ENCODE results near the gene WWC2.

WWC2 gene

DNA sequence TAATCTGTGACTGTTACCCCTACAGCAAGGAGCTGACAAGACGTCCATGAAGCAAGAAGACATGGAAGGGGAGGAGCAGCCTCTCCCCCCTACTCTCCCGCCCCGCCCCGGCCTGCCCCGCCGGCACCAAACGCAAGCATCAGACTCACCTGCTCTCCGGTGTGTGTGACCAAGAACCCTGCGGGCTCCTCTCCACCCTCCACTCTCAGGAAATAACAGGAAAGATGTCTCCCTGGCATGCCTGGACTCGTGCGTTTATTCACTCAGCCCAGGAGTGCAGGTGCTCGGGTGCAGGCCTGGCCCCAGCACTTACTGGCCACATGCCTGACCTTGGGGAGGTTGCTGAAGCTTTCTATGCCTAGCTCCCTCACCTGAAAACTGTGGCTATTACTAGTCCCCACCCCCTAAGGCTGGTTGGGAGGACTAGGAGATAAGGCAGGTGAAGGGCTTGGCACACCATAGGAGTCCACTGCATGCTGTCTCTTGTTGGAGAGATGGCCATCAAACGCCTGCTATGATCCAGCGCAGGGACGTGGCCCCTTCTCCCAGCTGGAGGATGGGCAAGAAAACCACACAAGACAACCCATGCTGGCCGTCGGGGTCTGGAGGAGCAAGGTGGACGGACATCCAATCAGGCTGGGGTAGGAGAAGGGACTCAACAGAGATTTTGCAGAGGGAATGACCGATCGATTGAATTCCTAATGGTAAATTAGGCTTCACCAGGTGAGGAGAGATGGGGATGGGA, 258.0 kb downstream of the WWC2 start:
- no peak for TF ChIP-seq CTCF (IDR thresholded peaks at IDR 0.05; ENCODE audit: insufficient read depth, low read depth, low read length, missing control alignments)
- H3K4me3 ChIP-seq (ENCODE audit: low read depth, low read length) = no peak overlapping the region
- no peak for DNase-seq (ENCODE audit: low read depth)

DNA sequence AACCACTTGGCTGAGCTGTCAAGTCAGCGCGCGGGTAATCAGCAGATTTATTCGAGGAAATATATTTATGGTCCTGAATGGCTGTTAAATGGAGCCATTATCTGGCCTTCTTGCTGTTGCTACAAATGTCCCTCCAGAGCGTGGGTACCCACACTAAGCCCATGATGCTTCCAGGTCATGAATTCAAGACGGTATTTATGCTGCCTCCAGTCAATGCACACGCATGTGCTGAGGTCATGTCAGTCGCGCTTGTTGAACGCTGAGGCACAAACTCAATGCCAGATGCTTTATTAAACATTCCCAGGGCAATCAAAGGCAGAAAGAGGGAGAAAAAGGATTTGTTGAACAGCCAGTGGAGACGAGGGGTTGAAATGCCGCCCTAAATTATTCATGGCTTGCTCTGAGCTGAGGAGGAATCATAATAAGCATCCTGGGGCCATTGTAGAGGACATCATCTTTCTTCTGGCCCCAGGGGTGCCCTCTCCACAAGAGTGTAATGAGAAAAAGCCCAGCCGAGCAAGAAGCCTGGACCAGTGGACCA, 259.2 kb downstream of the WWC2 start:
- DNase-seq (ENCODE audit: low read depth) = no peak
- no peak for TF ChIP-seq CTCF (IDR thresholded peaks at IDR 0.05; ENCODE audit: insufficient read depth, low read depth, low read length, missing control alignments)
- H3K4me3 ChIP-seq (ENCODE audit: low read depth, low read length) = no peak overlapping the region

GRCh38 chr4:183360161-183360919, 261.3 kb downstream of the WWC2 start:
- DNase-seq (ENCODE audit: low read depth) = no peak
- H3K4me3 ChIP-seq (ENCODE audit: low read depth, low read length) = no peak overlapping the region
- TF ChIP-seq CTCF (IDR thresholded peaks at IDR 0.05; ENCODE audit: insufficient read depth, low read depth, low read length, missing control alignments) = no peak

GRCh38 chr4:183362036-183362435, 263.0 kb downstream of the WWC2 start:
- no peak for TF ChIP-seq CTCF (IDR thresholded peaks at IDR 0.05; ENCODE audit: insufficient read depth, low read depth, low read length, missing control alignments)
- no peak for DNase-seq (ENCODE audit: low read depth)
- H3K4me3 ChIP-seq (ENCODE audit: low read depth, low read length) = no peak overlapping the region

DNA sequence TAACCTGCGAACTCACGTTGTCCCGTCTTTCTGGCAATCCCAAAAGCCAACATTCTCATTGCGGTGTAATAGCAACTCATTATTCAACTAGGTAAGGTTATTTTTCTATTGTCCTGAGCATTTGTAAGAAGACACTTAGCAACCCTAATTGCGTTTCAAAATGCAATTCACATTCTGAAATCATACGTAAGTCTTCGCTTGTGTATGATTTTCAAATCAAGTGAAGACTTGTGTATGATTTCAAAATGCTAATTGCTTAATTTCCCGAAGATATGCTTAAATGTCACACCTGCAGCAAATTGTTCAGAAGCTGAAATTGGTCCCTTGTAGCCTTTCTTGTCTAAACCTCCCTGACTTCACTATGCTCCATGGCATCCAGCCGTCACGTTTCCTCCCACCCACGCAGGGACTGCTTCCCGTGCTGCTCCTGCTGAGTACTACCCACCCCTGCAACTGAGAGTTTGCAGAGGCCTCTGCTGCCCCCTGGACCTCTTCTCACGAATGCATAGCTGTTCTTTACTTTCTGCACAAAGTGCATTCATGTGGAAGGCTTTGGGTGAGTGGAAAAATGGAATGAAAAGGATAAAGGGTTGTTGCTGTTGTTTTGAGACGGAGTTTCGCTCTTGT, 264.0 kb downstream of the WWC2 start:
- no peak for DNase-seq (ENCODE audit: low read depth)
- TF ChIP-seq CTCF (IDR thresholded peaks at IDR 0.05; ENCODE audit: insufficient read depth, low read depth, low read length, missing control alignments) = no peak
- H3K4me3 ChIP-seq (ENCODE audit: low read depth, low read length) = no peak overlapping the region

- no peak for TF ChIP-seq CTCF (IDR thresholded peaks at IDR 0.05; ENCODE audit: insufficient read depth, low read depth, low read length, missing control alignments)
- DNase-seq (ENCODE audit: low read depth) = no peak
- no peak overlapping the region for H3K4me3 ChIP-seq (ENCODE audit: low read depth, low read length)
Observed at GRCh38 chr4:183364025-183364424, 265.0 kb downstream of the WWC2 start.

Measured in GM12865 (cell line).